GM18505 (cell line): Measurements from ENCODE around the gene AGTPBP1.

ENCODE experiments used
- ATAC-seq: cut with Tn5 transposase; IDR thresholded peaks from one replicate; pipeline ENCODE4 v1.9.1; 2021; ENCODE audit not compliant: unreplicated experiment
- POLR2A ChIP-seq: IDR thresholded peaks from 4 replicates; pipeline ENCODE4 v1.6.1; 2011; ENCODE audit warnings: borderline replicate concordance; ENCODE audit not compliant: insufficient read depth, insufficient read length; ENCODE audit errors: extremely low read depth

Gene AGTPBP1

DNA sequence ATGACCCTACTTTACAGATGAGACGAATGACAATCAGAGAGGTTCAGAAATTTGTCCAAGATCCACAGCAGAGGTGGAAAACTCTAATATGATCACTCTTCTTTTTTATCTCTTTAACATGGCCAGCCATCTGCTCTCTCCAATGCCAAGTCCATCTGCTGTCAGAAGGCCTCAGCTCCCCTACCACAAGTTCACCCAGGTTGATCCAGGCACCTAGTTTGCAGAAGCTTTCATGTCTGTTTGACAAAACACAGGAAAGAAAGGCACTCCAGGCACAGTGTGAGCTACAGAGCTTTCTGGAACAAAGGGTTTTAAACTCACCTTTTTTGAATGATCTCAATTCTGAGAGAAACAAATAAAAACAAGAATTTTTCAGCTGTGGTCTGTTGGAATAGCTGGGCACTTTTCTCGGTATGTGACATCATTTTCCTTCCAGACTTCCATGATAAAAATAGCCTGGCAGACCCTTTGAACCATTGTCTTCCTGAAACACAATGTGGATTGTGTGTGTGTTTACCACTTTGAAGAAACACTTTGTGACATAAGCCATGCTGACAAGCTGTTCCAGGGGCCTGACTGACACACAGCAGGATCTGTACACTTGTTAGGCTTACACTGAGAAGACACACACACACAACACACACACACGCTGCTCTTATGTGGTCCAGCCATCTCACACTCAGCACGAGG, 214.3 kb downstream of the AGTPBP1 start:
- ATAC-seq, result no peak
- TF ChIP-seq POLR2A, result no peak

DNA sequence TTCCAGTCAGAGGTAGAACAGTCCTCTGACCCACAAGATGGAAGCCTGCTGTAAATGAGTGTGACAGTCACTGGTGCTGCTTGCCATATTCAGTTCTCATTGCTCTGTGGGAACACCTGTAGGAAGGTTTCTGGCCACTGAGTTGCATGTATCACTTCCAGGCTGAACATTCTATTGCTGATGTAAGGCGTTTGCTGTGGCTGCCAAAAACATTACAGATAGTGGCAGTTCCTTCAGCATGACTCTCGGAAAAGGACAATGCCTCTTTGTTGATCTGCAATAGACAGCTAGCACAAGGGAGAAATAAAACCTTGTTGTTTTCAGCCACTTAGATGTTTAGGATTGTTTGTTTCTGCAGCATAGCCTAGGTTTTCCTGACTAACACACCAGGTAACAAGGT, 217.2 kb downstream of the AGTPBP1 start:
- no peak for TF ChIP-seq POLR2A
- no peak for ATAC-seq

DNA sequence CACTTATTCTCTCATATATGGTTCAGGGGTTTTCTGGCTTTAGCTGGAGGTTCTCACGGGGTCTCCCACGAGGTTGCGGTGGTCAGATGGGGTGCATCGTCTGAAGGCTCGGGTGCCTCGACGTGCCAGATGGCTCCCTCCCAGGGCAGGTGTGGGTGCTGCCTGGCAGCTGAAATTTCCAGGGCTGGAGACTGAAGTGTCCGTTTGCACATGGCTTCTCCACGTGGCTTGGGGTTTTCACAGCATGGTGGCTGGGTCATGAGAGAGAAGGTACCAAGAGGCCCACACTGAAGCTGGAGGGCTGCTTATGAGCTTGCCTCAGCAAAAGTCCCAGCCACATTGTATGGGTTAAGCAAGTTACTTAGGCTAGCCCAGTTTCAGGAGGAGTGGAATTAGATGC, 218.6 kb downstream of the AGTPBP1 start:
- ATAC-seq, result no peak
- TF ChIP-seq POLR2A, result no peak

DNA sequence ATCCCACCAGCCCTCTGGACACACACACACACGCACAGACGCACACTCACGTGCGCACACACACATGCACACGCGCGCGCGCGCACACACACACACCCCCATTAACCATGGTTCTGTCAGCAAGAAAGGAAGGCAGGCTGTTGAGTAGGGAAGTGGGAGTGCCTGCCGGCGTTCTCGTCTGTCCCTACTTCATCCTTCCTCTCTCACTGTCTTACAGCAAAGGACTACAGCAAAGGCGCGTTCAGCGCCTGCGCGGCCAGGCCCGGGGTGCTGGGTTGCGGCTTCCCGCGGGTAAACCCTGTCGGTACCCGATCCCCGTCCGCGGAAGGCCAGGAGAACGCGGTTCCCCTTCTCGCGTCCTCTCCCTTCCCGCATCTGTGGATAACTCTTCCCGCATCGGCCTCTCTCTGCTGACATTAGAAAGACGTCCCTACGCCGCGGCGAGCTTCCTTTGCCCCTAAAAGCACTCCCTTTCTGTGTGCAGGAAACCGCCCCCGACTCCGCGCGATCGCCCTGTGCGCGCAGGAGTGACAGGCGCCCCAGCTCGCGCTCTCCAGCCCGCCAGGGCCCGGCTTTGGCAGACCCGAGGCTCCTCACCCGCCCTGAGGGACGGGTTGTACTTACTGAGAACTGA, 219.2 kb downstream of the AGTPBP1 start:
- no peak for TF ChIP-seq POLR2A
- ATAC-seq, result no peak

DNA sequence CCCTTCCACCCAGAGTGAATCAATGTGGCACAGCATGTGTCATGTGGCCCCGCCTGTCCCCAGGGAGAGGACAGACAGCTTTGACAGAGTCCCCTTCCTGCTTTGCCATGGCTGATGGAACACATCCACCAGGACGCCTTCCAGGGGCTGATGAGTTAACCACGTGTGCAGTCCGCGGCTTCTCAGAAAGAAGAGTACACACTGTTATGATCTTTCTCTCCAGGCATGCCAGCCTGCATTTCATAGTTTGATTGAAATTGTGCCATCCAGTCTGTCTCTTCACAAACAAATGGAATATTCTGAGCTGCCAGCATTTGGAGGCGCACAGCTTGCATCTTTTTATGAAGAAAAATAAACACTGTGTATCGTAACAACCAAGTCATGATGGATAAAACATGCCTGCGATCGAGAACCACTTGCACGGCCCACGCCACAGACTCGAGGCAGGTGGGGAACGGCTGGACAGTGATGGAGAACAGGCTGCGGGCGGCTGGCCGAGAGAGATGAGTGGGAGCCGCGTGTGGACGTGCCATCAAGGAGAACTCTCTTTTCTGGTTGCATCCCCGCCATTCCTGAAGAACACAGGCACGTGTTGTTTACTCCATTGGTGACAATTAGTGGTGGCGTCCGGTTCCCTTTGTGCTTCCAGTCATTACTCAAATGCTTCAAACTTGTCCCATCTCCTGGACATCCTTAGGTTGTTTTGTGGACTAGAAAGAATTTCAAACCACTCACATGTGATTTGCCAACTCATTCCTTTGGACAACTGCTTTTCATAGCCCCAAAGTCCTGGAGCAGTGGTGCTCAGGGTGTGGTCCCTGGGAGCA, 220.2 kb downstream of the AGTPBP1 start:
- no peak for ATAC-seq
- TF ChIP-seq POLR2A, result no peak

DNA sequence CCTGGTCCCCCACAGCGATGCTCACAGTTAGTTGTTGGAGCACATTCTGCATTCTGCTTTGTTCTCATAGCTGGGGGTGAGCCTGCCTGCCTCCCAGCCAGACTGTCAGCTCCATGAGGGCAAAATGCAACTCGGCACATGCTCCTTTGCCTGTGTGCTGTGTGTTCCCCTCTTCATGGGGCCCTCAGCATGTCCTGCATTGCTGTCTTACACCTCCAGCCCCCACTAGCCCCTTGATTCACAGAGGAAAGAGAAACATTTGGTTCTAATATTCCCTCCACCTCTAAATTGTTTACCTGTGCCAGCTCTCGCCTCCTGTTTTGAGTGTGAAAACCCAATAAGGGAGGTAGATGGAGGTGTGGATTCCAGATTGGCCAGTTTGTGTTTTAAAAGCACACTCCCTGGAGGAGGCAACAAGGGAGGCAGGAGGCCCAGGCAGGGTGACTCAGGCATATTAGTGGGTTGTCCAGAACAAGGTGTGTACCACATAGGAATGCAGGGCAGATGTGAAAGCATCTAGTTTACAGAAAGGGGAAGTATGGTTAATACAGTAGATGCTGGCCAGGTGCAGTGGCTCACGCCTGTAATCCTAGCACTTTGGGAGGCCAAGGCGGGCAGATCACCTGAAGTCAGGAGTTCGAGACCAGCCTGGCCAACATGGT, 224.6 kb downstream of the AGTPBP1 start:
- no peak for TF ChIP-seq POLR2A
- no peak for ATAC-seq

DNA sequence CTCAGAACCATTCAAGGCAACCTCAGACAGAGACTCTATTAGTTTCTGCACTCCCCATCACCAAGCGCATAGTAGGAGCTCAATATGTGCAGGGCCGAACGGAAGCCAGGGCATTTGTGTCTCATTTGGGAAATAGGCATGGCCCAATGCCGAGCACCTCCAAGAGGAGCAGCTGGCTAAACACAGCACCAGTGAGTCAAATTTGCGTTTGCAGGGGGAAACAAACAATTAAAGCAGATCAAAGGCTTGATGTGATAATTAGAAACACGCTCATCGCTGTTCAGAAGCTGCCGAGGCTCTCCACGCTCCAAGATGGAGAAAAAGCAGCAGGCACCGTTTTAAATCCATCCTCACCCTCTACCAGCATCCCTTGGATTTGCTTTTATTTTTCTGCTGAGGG, 225.3 kb downstream of the AGTPBP1 start:
- TF ChIP-seq POLR2A, result no peak
- no peak for ATAC-seq

DNA sequence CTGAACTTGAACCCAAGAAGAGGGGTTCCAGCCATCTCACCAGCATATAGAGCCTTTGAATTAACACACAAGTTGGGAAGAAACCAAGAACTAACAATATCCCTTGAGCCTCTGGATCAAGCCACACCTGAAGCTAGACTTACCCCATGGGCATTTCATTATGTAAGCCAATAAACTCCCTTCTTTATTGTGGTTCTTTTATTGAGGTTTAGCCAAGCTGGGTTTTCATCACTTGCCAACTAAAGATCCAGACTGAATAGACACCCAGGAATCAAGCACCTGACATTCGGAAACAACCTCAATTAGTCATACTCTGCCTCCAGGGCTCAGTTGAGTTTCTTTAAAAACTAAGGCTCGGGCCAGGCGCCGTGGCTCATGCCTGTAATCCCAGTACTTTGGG, 226.7 kb downstream of the AGTPBP1 start:
- no peak for ATAC-seq
- no peak for TF ChIP-seq POLR2A

DNA sequence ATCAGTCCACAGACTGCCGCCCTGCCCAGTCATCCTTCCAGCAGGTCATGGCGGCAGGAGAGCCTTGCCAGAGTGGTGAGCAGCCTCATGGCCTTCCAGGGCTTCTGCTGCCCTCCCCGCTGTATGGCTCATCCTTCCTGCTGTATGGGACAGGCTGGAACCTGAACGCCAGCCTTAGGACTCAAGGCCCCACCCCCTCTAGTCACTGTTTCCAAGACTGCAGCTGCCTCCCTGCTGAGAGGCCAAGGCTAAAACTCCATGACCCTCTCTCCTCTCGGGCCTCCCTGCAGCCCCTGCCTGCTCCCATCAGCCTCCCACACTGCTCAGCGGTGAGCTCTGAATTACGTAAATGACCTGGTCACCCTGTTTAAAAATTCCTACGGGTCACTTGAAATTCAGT, 227.5 kb downstream of the AGTPBP1 start:
- no peak for TF ChIP-seq POLR2A
- no peak for ATAC-seq

DNA sequence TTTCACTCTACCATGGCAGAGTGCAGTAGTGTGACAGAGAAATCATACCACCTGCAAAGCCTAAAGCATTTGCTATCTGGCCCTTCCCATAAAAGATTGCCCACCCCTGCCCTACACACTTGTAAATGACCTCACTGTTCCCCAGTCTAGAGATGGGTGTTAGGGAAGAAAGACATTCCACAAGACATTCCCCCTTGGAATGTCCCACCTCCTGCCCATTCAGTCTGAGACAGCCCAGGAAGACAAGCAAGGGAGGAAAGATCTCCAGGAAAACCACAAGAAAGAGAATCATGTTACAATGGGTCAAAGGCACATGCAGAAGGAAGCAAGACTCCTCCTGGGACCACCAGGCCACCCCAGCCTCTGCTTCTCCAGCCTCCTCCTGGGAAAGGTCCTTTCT, 230.0 kb downstream of the AGTPBP1 start:
- no peak for TF ChIP-seq POLR2A
- no peak for ATAC-seq

DNA sequence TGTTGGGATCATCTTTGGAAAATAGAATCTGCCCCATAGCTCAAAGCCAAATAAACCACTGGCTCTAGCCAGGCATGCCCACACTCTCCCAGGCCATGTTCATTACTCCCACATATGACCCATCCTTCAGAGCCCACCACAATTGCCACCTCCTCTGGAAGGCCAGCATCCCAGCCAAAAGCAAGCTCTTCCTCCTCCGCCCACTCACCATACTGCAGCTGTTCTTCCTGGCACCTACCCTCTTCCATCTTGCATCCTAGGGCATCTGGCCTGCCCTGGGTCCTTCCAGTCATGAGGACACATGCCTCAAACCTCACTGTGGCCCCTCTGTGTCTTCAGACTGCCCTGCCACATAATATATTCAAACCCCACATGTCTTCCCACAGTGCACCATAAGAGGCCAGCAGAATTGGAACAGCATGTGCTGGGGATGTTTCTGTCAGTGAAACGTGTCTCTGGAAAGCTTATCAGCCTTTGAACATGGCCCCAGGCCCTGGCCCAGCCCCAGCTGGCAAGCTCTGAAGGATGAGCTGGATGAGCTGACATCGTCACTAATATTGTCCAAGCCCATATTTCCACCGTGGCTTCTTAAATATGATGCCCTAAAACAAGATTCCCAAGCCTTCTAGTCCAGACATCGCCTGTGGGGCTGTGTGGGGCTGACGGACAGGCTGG, 230.8 kb downstream of the AGTPBP1 start:
- ATAC-seq, result no peak
- no peak for TF ChIP-seq POLR2A

DNA sequence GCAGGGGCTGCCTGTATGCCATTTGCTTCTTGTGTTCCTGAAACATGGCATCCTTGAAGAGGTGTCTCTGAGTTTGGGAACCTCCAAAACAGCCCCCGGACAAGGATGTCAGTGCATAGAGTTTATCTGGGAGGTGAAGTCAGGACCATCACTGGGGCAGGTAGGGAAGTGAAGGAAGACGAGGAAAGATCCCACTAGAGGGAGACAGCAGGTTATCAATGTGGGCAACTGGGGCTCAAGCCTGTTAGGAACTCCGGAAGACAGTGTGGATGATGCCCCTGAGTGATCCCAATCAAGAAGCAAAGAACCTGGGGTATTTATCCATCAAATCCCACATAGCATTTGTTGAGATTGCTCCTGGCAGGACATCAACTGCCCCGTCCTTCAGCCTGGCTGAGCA, 233.1 kb downstream of the AGTPBP1 start:
- ATAC-seq, result no peak

DNA sequence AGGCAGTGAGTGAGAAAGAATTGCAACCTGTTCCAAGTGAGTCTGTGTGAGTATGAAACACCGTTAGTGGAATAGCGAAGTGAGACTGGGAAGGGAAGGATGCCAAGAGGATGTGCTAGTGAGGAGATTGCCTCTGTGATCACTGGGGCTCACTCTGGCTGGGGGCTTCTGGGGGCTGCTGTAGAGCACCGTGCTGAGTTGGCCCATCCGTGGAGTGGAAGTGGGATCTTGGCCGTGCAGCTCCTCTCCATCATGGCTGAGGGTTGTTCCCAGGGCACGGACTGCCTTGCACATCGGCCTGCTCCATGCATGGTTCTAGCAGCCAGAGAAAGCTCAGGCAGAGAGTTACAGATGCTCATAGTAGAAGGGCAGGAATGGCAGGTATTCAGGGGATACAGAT, 236.1 kb downstream of the AGTPBP1 start:
- ATAC-seq, result no peak
- no peak for TF ChIP-seq POLR2A

More for the DNA sequence above, 233.1 kb downstream of the AGTPBP1 start:
- no peak for TF ChIP-seq POLR2A
